GM11168 (cell line): Measurements from ENCODE around the gene ULK3.

Experiments
- in situ Hi-C: fragments of 300-500 bp; cut with MboI; formaldehyde crosslinking; loops from one replicate; pipeline ENCODE4 v1.12.0; 2022; ENCODE audit warnings: low sequenced_read_pairs; ENCODE audit not compliant: unreplicated experiment

Gene ULK3

DNA sequence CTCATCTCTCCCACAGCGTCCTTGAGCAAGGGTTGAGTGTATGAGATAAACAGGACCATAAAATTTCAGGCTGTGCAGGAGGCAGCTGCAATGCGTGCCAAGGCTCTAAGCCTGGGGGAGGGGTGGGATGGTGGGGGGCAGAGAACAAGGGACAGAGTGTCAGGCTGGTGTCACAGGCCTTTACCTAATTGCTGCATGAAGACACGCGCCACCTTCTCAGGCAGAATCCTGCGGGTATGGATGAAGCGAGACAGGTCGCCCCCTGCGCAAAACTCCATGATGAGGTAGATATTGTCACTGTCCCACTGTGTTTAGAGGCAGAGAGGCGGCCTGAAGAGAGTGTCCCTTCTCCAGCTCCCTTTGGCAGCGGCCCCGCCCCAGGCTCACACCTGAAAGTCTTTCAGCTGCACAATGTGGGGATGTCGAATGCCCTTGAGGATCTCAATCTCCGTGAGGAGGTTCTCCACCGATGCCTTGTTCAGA is 1.0 kb downstream of the ULK3 start:
- in situ Hi-C loops: no loop called here

- in situ Hi-C loops: no loop called here
Measured at GRCh38 chr15:74840851-74841775, 1.8 kb downstream of the ULK3 start.

GRCh38 chr15:74839526-74840395 is 3.2 kb downstream of the ULK3 start:
- in situ Hi-C loops: loop anchor here (5.0 to 10.0 kb wide), 2 partner anchors 67 to 465 kb away; no protein-coding TSS in a partner anchor

DNA sequence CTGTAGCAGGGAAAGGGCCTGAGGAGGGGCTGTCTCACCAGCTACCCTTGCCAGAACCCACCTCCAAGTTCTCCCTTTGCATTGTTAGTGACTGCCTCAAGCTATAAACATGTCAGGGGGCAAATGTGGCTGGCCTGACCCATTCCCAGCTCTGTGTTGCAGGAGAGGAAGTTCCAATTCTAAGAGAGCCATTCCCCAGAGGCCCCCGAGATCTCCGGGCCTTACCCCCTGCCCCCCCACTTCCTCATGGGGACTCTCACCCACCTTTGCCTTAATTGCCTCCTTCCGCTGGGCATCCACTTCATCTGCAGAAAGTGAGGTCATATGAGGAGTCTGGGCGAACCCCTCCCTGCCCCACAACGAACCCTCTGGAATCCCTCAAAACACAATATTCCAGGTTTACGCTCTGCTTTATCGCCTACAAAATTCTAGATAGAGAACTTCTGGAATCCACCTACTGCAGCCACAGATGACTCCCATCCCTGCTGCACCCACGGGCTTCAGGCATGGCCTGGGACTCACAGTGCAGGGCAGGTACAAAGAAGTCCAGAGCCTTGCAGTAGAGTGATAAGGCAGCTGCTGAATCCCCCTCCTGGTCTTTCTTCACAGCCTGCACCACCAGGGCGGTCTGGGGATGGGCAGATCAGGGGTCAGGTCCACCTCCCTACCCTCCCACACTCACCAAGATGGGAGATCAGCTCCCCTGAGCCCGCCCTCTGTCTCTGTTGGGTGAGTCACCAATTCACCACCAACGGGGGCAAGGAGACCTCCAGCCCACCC is 4.0 kb downstream of the ULK3 start:
- in situ Hi-C loops: loop anchor here (5.0 to 10.0 kb wide), 2 partner anchors 67 to 464 kb away; no protein-coding TSS in a partner anchor

DNA sequence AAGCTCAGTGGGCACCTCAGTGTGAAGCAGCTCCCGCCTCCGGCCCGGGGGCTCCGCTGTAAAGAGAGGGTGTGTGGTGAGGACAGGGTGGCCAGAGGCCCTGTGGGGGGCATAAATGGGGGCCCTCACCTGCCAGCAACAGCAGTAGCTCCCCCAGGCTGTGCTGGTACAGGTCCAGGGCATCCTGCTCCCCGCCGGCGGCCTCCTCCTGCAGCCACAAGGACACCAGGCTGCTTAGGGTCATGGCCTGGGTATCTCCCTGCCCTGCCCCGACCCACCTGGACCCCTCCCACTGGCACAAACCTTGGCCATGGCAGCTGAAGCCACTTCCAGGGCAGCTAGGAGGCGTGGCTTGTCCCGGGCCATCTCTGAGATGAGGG is 4.8 kb downstream of the ULK3 start:
- in situ Hi-C loops: loop anchor here (5.0 to 10.0 kb wide), 2 partner anchors 66 to 463 kb away; no protein-coding TSS in a partner anchor

GRCh38 chr15:74837482-74838136 is 5.3 kb downstream of the ULK3 start:
- in situ Hi-C loops: loop anchor here (5.0 to 10.0 kb wide), 2 partner anchors 65 to 463 kb away; no protein-coding TSS in a partner anchor

- in situ Hi-C loops: loop anchor here (5.0 to 10.0 kb wide), 2 partner anchors 65 to 462 kb away; no protein-coding TSS in a partner anchor
Measured at GRCh38 chr15:74836846-74837245, 6.1 kb downstream of the ULK3 start.

GRCh38 chr15:74835312-74835823 is 7.6 kb downstream of the ULK3 start:
- in situ Hi-C loops: loop anchor here (5.0 to 10.0 kb wide), 2 partner anchors 63 to 461 kb away; no protein-coding TSS in a partner anchor

GRCh38 chr15:74833376-74834107 is 9.4 kb downstream of the ULK3 start:
- in situ Hi-C loops: loop anchor here (10.0 kb wide), 1 partner anchor 459 kb away; no protein-coding TSS in a partner anchor

DNA sequence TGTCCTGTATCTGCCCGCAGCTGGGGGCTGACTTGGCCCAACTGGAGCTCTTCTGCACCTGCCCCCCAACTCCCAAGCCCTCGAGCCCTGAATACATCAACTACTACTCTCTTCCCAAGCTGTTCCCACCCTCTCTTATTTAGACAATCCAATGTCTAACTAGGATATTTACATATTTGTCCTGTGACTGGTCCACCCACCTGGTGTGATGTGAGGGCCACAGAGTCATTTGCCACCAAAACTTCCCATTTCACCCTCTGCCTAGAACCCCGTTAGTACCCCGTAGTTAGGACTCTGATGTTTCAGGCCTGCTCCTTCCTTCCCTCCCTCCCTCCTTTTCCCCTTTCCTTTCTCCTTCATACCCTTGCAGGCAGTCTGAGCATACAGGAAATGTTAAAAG is 10.1 kb downstream of the ULK3 start:
- in situ Hi-C loops: loop anchor here (10.0 kb wide), 1 partner anchor 458 kb away; no protein-coding TSS in a partner anchor

DNA sequence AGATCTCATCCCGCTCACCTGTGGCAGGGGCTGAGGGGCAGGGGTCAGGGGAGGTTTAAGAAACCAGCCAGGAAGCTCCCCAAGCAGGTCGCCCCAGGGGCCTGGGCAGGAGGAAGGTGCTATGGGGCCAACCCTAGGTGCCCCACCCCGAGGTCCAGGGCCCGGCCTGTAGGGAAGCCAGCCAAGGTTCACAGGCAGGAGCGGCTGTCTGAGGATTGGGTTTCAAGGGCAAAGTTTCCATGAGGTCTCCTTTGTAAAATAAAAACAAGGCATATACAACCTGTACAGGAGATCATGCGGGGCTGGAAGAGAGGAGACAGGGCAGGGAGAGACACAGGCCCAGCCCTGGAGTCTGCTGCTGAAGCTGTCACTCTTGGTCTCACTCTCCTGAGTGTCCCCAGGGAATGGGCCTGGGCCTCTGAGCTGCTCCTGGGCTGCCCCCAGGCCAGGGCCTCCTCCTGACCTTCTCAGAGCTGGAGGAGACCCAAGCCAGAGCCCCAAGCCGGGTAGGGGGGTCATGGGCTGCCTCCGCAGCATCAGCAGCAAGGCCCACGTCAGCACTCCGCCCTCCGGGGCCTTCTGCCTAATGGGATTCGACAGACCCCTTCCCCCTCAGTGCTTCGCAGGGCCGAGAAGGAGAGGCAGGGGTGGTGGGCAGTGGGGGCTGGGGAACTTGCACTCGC is 11.0 kb downstream of the ULK3 start:
- in situ Hi-C loops: loop anchor here (10.0 kb wide), 1 partner anchor 457 kb away; no protein-coding TSS in a partner anchor

DNA sequence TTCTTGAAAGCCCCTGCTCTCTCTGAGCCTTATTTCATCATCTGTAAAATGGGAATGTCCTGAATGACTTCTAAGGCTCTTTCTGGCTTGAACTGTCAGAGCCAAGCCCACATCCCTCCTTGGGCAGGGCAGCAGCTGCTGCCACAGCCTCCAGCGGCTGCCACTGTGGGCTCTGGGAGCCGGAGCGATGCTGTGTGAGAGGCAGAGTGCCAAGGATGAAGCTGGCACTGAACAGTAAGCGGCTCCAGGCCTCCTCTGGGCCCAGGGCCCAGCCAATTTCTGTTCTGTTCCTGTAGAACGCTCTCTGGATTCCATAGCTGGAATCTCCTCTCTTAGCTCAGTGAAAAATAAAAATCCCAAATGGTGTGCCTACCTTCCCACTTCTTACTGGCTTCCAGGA is 12.1 kb downstream of the ULK3 start:
- in situ Hi-C loops: loop anchor here (10.0 kb wide), 1 partner anchor 456 kb away; no protein-coding TSS in a partner anchor

GRCh38 chr15:74829991-74830390 is 13.0 kb downstream of the ULK3 start:
- in situ Hi-C loops: loop anchor here (10.0 kb wide), 1 partner anchor 455 kb away; no protein-coding TSS in a partner anchor

DNA sequence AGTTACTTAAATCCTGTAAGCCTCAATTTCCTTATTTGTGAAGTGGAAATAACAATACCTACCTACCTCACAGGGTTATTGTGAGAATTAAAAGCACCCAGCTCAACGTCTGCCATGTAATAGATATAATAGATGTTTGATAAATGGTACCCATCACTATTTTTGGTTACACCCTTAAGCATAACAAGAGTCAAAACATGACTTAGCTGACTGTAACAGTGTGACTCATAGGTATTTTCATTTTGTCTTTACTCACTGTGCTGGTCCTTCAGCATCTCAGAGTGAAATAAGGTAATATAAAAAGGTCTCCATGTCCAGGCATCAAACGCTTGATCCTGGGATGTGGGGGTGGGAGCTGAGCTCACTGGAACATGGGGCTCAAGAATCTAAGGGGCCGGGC is 13.5 kb downstream of the ULK3 start:
- in situ Hi-C loops: no loop called here

- in situ Hi-C loops: no loop called here
Measured at GRCh38 chr15:74828835-74829234, 14.1 kb downstream of the ULK3 start.

- in situ Hi-C loops: no loop called here
Measured at GRCh38 chr15:74827614-74828013, 15.3 kb downstream of the ULK3 start.

GRCh38 chr15:74826921-74827320 is 16.0 kb downstream of the ULK3 start:
- in situ Hi-C loops: no loop called here
